Endothelial cell of umbilical vein (primary cell): ENCODE measurements around the gene EHF. TPM values are rescaled to one million over a fixed set of nuclear protein-coding genes. Genes with fewer than 3 reads are reported as not detected.

Experiments
- BruUV-seq: library from RNA; stranded (reverse); fragments of 400-500 nt; replicated peaks from 2 replicates; lab custom pipeline; 2021; lab: Mats Ljungman, UMichigan
- CTCF ChIA-PET: fragments of 300-600, 350-600 bp; sonication (Branson Sonifier 250); formaldehyde crosslinking; loops from one replicate; lab custom pipeline; 2021; ENCODE audit warnings: antibody characterized with exemption, inconsistent platforms; lab: Charles Lee
- POLR2A ChIA-PET: fragments of 300-600, 350-600 bp; sonication (Branson Sonifier 250); formaldehyde crosslinking; loops from one replicate; lab custom pipeline; 2021; ENCODE audit warnings: antibody characterized with exemption, inconsistent platforms; lab: Charles Lee
- DNase-seq: peaks from one replicate; pipeline ENCODE4 v3.0.0-alpha.2; 2011; ENCODE audit warnings: low read depth, low spot score
- FAIRE-seq: peaks from 2 replicates; lab custom pipeline; 2011; peaks lifted over from hg19 to GRCh38; lab: Jason Lieb, UNC
- H2AFZ ChIP-seq: 2 replicates; pipeline ENCODE4 v1.6.0; 2012; ENCODE audit warnings: low read depth, low read length, control low read depth, inconsistent platforms
- H3K27ac ChIP-seq: 2 replicates; pipeline ENCODE4 v1.5.1; 2011; ENCODE audit warnings: low read depth, mild to moderate bottlenecking, control low read depth, low read length, moderate library complexity; ENCODE audit not compliant: insufficient read depth
- H3K27me3 ChIP-seq, 2 experiments: 2 replicates each; pipeline versions ENCODE4 v1.6.0 to v1.6.1; 2011; ENCODE audit warnings: low read length in 2 of 2, mixed read lengths in 1 of 2; ENCODE audit not compliant: control insufficient read depth in 2 of 2, insufficient read depth in 2 of 2
- H3K36me3 ChIP-seq, 2 experiments: 2 replicates in 1 of 2; 3 replicates in 1 of 2; pipeline ENCODE4 v1.5.1; 2011; ENCODE audit warnings: low read length in 2 of 2, mild to moderate bottlenecking in 1 of 2, moderate library complexity in 1 of 2; ENCODE audit not compliant: control insufficient read depth in 2 of 2, insufficient read depth in 2 of 2; ENCODE audit errors: extremely low read depth in 1 of 2
- H3K4me1 ChIP-seq: 3 replicates; pipeline ENCODE4 v1.5.1; 2011; ENCODE audit warnings: mild to moderate bottlenecking, low read length; ENCODE audit not compliant: control insufficient read depth, insufficient read depth; ENCODE audit errors: extremely low read depth
- H3K4me2 ChIP-seq: 2 replicates; pipeline ENCODE4 v1.6.1; 2011; ENCODE audit warnings: low read length, control low read depth, mixed read lengths; ENCODE audit not compliant: insufficient read depth
- H3K4me3 ChIP-seq, 3 experiments: fragments of 200-600 bp in 1 of 3; sonication (generic), shearing (Covaris generic) in 1 of 3; replicated peaks in 1 of 3; 2 replicates each; pipeline ENCODE4 v1.5.1; 2011 to 2016; ENCODE audit warnings: control low read depth in 3 of 3, low read length in 3 of 3, mild to moderate bottlenecking in 2 of 3, inconsistent platforms in 1 of 3, low read depth in 1 of 3, moderate library complexity in 1 of 3; ENCODE audit not compliant: insufficient read depth in 1 of 3
- H3K79me2 ChIP-seq: 2 replicates; pipeline ENCODE4 v1.6.0; 2012; ENCODE audit warnings: low read length, inconsistent platforms; ENCODE audit not compliant: control insufficient read depth, insufficient read depth
- H3K9ac ChIP-seq: replicated peaks from 2 replicates; pipeline ENCODE3; 2011; ENCODE audit warnings: low read length, control low read depth; ENCODE audit not compliant: insufficient read depth; ENCODE audit errors: extremely low read depth
- H3K9me1 ChIP-seq: replicated peaks from 3 replicates; pipeline ENCODE4 v1.6.0; 2011; ENCODE audit warnings: mild to moderate bottlenecking, low read length; ENCODE audit not compliant: control insufficient read depth, insufficient read depth; ENCODE audit errors: extremely low read depth
- H3K9me3 ChIP-seq: replicated peaks from 2 replicates; pipeline ENCODE4 v1.5.1; 2012; ENCODE audit warnings: low read length, inconsistent platforms; ENCODE audit not compliant: control insufficient read depth, insufficient read depth
- H4K20me1 ChIP-seq: replicated peaks from 2 replicates; pipeline ENCODE3; 2011; ENCODE audit warnings: mild to moderate bottlenecking, low read length; ENCODE audit not compliant: control insufficient read depth, insufficient read depth; ENCODE audit errors: extremely low read depth
- CTCF ChIP-seq, 2 donors: IDR thresholded peaks; 1 replicate in 1 of 2; 2 replicates in 1 of 2; pipeline ENCODE4 v1.5.1; 2011; ENCODE audit warnings: low read length in 2 of 2, mild to moderate bottlenecking in 2 of 2, moderate library complexity in 2 of 2, control low read depth in 1 of 2, inconsistent platforms in 1 of 2, low read depth in 1 of 2; ENCODE audit not compliant: insufficient read depth in 1 of 2; ENCODE audit errors: extremely low read depth in 1 of 2
- EZH2 ChIP-seq: IDR thresholded peaks from 2 replicates; pipeline ENCODE4 v1.6.1; 2012; ENCODE audit warnings: borderline replicate concordance, low read depth, mild to moderate bottlenecking, moderate library complexity, low read length, inconsistent platforms; ENCODE audit not compliant: severe bottlenecking
- FOS ChIP-seq: IDR thresholded peaks from 2 replicates; pipeline ENCODE4 v1.6.1; 2011; ENCODE audit warnings: mild to moderate bottlenecking, low read length, moderate library complexity, borderline replicate concordance; ENCODE audit not compliant: insufficient read depth
- GATA2 ChIP-seq: IDR thresholded peaks from 2 replicates; pipeline ENCODE4 v1.7.0; 2011; ENCODE audit warnings: low read depth, mild to moderate bottlenecking, moderate library complexity, mixed read lengths, low read length; ENCODE audit not compliant: insufficient read length, insufficient read depth
- JUN ChIP-seq: IDR thresholded peaks from 2 replicates; pipeline ENCODE4 v1.6.1; 2011; ENCODE audit warnings: borderline replicate concordance, low read depth; ENCODE audit not compliant: insufficient read length, insufficient read depth
- MAX ChIP-seq: IDR thresholded peaks from 2 replicates; pipeline ENCODE4 v1.6.1; 2011; ENCODE audit not compliant: insufficient read depth, insufficient read length
- MYC ChIP-seq: IDR thresholded peaks from one replicate; pipeline ENCODE4 v1.6.1; 2011; ENCODE audit warnings: mild to moderate bottlenecking, low read depth, low read length
- POLR2A ChIP-seq: IDR thresholded peaks from 2 replicates; pipeline ENCODE4 v1.6.1; 2012; ENCODE audit warnings: low read depth, mild to moderate bottlenecking, control low read depth, low read length
- POLR2AphosphoS5 ChIP-seq: IDR thresholded peaks from 2 replicates; pipeline ENCODE4 v1.6.1; 2012; ENCODE audit warnings: low read depth, mild to moderate bottlenecking, control low read depth, low read length, moderate library complexity; ENCODE audit not compliant: insufficient read depth
- dilution Hi-C: fragments of 300-500 bp; cut with MboI; formaldehyde crosslinking; loops from one replicate; pipeline ENCODE4 v1.15.0; 2019; ENCODE audit warnings: low sequenced_read_pairs; ENCODE audit not compliant: extremely low pct_ligation_motif_present
- intact Hi-C: fragments of 100-400 bp; cut with micrococcal nuclease; formaldehyde crosslinking; loops from one replicate; pipeline ENCODE4 v1.10.0; 2022
- polyA plus RNA-seq, 4 experiments: library from polyadenylated mRNA; depleted of rRNA in 3 of 4; stranded (reverse) in 3 of 4; unstranded in 1 of 4; fragments of >200 nt; gene quantifications; 2 replicates each; pipeline versions ENCODE4 v1.2.1 to v1.2.3, GENCODE V29; 2011 to 2012; ENCODE audit warnings: missing spikeins in 1 of 4
- total RNA-seq: library from RNA; stranded (reverse); gene quantifications from 2 replicates; pipeline ENCODE4 v1.2.3, GENCODE V29; 2021

The EHF gene
- total and polyA plus RNA-seq, 2 donors (not counting 3 experiments of a cell fraction or from before 2014, with no cell fraction given): not detected

GRCh38 chr11:34643846-34644245 is 23.0 kb downstream of the EHF start:
- no peaks in the 10 kb centered on the region for H3K9me1 ChIP-seq
- intact Hi-C loops: no loop called here
- no peak overlapping the region for H3K4me3 ChIP-seq
- ChIA-PET CTCF (interaction anchor here (1.2 to 1.7 kb wide), 3 partner anchors 12 to 149 kb away, joined by 3 to 5 read pairs (median 3); no protein-coding TSS in a partner anchor), POLR2A (no interaction called here)
- BruUV-seq: no TSS peak
- H3K79me2 ChIP-seq: no peaks in the 10 kb centered on the region
- DNase-seq (no peak), FAIRE-seq (no peak)
- H3K4me2 ChIP-seq: no peak overlapping the region
- no peaks in the 10 kb centered on the region for H4K20me1 ChIP-seq
- peaks cover 2 to 6% of the 10 kb centered on the region in 2 experiments for H3K27me3 ChIP-seq
- no peak overlapping the region for H2AFZ ChIP-seq
- TF ChIP-seq GATA2: no peak
- no peak for TF ChIP-seq POLR2AphosphoS5
- no peak for TF ChIP-seq JUN
- no peak for TF ChIP-seq CTCF (IDR thresholded peaks at IDR 0.05; ENCODE audit: extremely low read depth in 1 of 2, insufficient read depth in 1 of 2, low read depth in 1 of 2, low read length in 2 of 2)
- no peak for TF ChIP-seq MAX
- TF ChIP-seq FOS: no peak
- no peak for TF ChIP-seq POLR2A
- no peak for TF ChIP-seq MYC
- no peak for TF ChIP-seq EZH2
- H3K9ac ChIP-seq: no peak overlapping the region
- no peaks in the 10 kb centered on the region for H3K9me3 ChIP-seq
- H3K27ac ChIP-seq: no peak overlapping the region
- dilution Hi-C loops: no loop called here
- no peaks in the 10 kb centered on the region for H3K4me1 ChIP-seq
- no peaks in the 10 kb centered on the region for H3K36me3 ChIP-seq
